HG03575 (cell line): ENCODE data around the gene ARHGAP30.
"Not testable (repeated sequence)": the region's sequence is repeated elsewhere in the genome, so short reads cannot be mapped to it uniquely, and the experiment has no call there.

Experiments
- ATAC-seq: cut with Tn5 transposase; IDR thresholded peaks from one replicate; pipeline ENCODE4 v1.9.1; 2021; ENCODE audit not compliant: unreplicated experiment, insufficient number of reproducible peaks, low FRiP score; ENCODE audit errors: extremely low read depth

The ARHGAP30 gene

GRCh38 chr1:161069731-161070270 is at the start of gene ARHGAP30:
ARHGAP30 (minus strand) TSS chr1:161069891; CDS start chr1:161069624, 267 bp downstream.
- no peak for ATAC-seq

- ATAC-seq: no peak
These were observed 48.3 kb upstream of the ARHGAP30 start, which contains the start of the genes NIT1 and PFDN2 for GRCh38 chr1:161117759-161118581. NIT1 (plus strand) TSS chr1:161118105; CDS start chr1:161118177, 72 bp downstream. PFDN2 (minus strand) TSS chr1:161118037; CDS start chr1:161118026, 11 bp downstream.

DNA sequence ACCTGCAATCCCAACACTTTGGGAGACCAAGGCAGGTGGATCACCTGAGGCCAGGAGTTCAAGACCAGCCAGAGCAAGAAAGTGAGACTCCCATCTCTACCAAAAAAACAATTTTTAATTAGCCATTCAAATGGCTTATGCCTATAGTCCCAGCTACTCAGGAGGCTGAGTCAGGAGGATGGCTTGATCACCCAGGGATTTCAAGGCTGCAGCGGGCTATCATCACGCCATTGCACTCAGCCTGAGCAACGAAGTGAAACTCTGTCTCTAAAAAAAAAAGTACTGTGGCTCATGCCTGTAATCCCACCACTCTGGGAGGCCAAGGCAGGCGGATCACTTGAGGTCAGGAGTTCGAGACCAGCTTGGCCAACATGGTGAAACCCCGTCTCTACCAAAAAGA is 46.3 kb upstream of the ARHGAP30 start:
- ATAC-seq: not testable (repeated sequence)

DNA sequence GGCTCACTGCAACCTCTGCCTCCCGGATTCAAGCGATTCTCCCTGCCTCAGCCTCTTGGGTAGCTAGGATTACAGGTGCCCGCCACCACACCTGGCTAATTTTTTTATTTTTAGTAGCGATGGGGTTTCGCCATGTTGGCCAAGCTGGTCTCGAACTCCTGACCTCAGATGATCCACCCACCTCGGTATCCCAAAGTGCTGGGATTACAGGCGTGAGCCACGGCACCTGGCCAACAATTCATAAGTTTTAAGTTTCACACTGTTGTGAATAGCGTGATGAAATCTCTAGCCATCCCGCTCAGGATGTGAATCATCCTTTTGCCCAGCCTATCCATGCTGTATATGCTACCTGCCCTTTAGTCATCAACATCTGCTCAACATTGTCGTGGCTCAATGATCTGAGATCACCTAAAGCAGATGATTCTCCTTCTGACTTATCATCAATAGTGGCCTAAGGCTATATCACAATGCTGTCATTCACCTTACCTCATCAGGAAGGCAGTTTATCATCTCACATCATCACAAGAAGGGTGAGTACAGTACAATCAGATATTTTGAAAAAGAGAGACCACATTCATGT is 45.5 kb upstream of the ARHGAP30 start:
- ATAC-seq: no peak

DNA sequence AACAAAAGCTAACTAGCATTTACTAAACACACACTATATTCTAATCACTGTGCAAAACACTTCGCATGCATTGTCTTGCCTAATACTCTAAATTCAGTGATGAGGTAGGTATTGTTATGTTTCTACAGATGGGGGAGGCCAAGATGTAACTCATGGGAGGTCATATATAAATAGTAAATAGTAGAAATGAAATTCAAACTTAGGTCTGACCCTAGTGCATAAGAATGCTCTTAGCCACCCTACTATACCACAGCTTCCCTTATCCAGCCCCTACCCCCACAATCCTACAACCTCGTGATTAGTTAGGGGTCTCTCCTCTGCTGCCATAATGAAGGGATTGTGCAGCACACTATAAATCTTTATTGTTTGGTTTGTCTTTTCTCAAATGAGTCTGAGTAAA is 44.9 kb upstream of the ARHGAP30 start:
- no peak for ATAC-seq

DNA sequence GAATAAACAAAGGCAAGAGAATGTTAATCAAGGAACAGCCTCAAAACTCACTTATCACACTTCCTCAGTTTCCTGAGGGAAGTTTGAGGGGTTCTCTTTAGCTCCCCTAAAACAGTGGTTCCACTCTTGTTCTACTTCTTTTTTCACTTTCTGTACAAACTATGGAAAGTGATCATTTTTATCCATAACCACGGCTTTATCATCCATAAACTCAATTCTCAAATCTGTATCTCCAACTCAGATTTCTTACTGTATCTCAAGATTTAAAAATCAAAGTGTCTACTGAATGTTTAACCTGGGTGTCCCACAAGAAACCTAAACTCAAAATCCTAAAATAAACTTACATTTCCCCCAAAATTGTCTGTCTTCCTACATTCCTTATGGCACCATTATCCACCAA is 44.2 kb upstream of the ARHGAP30 start:
- ATAC-seq: no peak

DNA sequence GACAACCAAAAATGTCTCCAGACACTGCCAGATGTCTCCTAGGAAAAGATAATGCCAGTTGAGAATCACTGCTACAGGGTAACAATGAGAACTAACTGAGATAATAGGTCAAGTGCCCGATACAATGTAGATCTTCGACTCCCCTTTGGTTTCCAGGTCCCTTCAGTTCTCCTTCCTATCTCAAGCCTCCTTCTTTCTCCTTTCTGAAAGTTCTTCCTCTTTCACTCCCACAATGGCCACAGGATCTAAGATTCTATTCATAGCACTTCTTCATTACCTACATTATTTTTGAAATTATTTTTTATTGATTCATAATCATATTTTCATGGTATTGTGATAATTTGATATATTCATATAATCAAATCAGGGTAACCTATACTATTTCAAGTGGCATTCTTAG is 41.8 kb upstream of the ARHGAP30 start:
- ATAC-seq: no peak

DNA sequence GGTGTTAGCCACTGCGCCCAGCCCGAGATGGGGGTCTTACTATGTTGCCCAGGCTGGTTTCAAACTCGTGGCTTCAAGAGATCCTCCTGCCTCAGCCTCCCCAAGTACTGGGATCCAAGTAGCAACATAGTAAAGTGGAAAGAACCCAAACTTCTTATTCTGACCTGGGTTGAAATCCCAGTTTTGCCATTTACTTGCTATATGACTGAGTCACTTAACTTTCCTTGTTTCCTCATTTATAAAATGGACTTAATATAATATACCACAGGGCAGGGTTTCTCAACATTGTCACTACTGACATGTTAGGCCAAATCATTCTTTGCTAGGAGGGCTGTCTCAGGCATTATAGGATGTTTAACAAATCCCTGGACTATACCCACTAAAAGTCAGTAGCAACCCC is 41.4 kb upstream of the ARHGAP30 start:
- ATAC-seq: no peak

- ATAC-seq: no peak
These were observed 36.7 kb upstream of the ARHGAP30 start for GRCh38 chr1:161106431-161106830.

- no peak for ATAC-seq
These were observed 30.9 kb upstream of the ARHGAP30 start for GRCh38 chr1:161100556-161100955.

DNA sequence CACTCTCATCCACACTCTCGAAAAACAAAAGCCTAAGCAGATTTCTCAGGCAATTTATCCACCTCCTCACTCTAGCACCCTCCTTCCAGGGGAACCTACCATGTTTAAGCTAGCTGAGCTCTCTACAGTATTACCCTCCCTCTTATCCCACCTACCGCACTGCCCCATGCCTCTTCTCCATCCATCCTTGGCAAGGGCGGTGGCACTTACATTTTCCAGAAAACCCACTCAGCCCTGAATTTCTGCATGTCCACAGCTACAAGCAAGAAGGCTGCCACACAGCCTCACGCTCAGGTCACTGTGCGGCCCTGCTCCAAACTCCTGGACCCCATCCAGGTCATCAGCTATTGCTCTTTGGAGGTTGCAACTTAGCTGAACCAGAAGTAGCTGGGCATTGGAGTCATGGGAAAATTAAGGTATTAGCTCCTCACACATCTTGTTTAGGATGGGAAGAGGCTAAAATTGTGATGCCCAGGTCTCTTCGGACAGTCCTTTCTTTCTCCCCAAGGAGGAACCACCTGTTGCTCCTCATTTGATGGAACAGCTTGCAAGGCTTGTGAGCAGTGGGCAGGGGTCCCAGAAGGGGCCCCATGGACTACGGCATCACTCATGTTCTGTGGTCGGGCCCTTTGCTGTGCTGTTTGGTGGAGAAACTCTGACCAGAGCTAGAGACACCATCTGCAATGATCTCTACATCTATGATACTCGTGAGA is 29.6 kb upstream of the ARHGAP30 start:
- ATAC-seq: no peak

- no peak for ATAC-seq
These were observed 28.7 kb upstream of the ARHGAP30 start, which contains the start of gene KLHDC9 for GRCh38 chr1:161098210-161099068. KLHDC9 (plus strand) TSS chr1:161098361; CDS start chr1:161098536, 175 bp downstream.

DNA sequence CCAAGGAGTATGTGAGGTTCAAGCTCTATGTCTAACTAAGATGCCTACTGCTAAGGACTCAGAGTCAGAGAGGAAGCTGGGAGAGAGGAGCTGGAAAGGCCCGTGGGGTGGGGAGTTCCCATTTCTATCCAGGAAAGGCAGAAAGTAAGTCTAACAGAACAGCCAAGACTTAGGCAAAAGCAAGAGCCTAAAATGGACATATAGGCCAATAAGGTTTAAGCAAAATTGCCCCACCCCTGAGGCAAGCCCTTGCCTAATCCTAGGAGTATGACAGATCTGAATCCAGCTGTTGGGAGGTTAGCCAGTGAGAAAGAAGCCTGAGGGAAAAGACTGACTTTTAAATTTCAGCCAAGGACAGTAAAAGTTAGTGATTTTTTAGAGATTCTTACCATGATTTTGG is 26.8 kb upstream of the ARHGAP30 start:
- no peak for ATAC-seq

DNA sequence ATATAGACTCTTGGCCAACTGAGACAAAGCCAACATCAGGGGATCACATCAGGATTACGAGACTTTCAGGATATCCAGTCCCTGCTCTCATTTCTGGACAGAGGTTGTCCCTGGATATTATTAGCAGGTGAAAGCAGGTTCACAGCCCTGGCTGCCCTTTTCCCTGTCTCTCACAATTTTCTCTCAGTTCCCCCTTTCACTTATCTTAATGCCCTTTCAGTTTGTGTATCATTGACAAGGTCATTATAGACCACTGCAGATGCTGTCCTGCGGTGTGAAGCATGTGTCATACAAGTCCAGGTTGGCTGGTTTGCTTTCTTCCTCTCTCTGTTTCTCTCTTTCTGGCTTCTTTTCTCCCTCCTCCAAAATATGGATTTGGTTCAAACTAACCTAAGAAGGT is 26.3 kb upstream of the ARHGAP30 start:
- ATAC-seq: no peak

GRCh38 chr1:161095230-161095629 is 25.5 kb upstream of the ARHGAP30 start:
- no peak for ATAC-seq

- ATAC-seq: no peak
These were observed 24.8 kb upstream of the ARHGAP30 start for GRCh38 chr1:161094481-161094880.

- ATAC-seq: no peak
These were observed 22.9 kb upstream of the ARHGAP30 start for GRCh38 chr1:161092621-161093028.

DNA sequence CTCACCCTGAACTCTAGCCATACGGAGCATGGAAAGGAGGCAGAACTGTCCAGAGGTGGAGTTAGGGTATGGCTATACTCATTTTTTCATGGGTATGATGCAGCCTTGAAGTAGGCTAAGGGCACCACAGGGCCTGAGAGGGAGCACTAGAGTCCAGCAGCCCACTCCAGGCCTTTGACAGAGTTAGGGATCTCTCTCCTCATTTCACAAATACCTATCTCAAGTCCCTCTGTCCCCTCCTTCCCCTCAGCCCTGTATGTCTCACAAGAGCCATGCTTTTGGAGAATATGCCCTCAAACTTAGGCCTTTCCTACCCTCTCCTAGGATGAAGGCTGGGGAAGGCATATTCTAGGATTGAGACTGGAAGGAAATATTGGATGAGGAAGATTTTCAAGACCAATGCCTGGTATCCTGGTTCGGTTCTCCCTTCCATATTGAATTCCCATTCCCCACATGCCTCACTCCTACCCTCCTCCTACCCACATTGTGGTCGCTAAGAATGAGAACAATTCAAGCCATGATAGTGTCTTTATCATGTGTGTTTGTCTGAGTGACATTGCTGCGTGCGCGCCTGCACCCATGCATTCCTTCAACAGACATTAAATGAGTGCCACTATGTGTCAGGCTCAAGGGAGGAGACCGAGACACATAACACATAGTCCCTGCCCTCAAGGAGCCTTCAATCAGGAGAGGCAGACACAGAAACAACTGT is 22.3 kb upstream of the ARHGAP30 start:
- ATAC-seq: no peak
